Ishikawa (cell line): ENCODE data around the gene ITPR2.

ENCODE experiments used
- FOXM1 ChIP-seq: IDR thresholded peaks from 2 replicates; pipeline ENCODE4 v1.6.1; 2012; ENCODE audit warnings: low read depth, borderline replicate concordance
- MAX ChIP-seq: IDR thresholded peaks from 2 replicates; pipeline ENCODE4 v1.6.1; 2012
- REST ChIP-seq: IDR thresholded peaks from 2 replicates; pipeline ENCODE4 v1.6.1; 2012; ENCODE audit warnings: low read depth, mild to moderate bottlenecking
- TAF1 ChIP-seq: IDR thresholded peaks from 2 replicates; pipeline ENCODE4 v1.6.1; 2012; ENCODE audit warnings: low read depth, mild to moderate bottlenecking
- TEAD4 ChIP-seq: IDR thresholded peaks from 2 replicates; pipeline ENCODE4 v1.6.1; 2012
- USF1 ChIP-seq: IDR thresholded peaks from 2 replicates; pipeline ENCODE4 v1.6.1; 2012

DNA sequence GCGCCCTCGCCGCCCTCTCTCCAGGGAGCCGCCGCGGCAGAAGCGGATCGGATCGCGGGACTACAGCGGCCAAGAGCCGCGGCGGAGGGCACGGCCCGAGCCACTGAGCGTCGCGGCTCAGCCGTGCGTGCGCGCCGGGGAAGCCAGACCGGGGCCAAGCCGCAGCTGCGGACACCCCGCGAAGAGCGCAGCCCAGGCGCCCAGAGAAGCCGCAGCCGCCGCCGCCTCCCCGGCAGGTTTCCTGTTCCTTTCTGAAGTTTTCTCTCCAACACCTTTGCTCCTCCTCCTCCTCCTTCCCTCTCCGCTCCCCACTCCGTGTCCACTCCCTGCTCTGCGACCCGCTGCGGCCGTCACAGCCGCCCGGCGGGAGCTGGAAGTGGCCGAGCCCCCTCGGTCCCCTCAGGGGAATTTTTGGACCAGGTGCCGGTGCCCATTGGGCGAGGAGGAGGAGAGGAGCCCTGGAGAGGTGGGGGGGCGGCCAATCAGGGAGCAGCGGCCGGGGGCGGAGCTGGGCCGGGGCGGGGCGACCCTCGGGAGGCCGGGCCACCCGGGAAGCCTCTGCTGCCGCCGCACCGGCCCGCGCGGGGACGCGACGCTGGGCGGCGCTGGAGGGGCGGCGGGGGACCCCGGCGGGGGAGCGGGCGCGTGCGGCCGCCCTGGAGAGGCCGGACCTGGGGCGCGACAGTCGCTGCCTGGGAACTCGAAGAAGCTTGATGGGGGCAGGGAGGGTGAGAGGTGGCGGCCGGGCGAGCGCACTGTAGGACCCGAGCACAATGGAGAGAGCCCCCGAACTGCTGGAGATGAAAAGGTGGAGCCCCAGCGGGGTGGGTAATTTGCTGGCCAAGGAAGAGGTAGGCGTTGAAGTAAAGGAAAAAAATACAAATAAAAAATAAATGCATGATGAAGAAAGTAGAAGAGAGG, at the start of gene ITPR2:
- TF ChIP-seq FOXM1 (no peak), REST (no peak), MAX (peak; percentile 78), USF1 (no peak), TAF1 (peak; percentile 80; the same call in 1 of the 2 replicates), TEAD4 (peak; percentile 41; the same call in 1 of the 2 replicates)
